ENCODE results near the gene TMPRSS12.
"Not testable (repeated sequence)": the region's sequence is repeated elsewhere in the genome, so short reads cannot be mapped to it uniquely, and the experiment has no call there.

The TMPRSS12 gene

GRCh38 chr12:50859621-50860310 lies 17.0 kb downstream of the TMPRSS12 start:
- DNase-seq (ENCODE audit: low spot score) = no peak

- peak; percentile 72 for DNase-seq (ENCODE audit: low spot score)
Observed at GRCh38 chr12:50862316-50862715, 19.6 kb downstream of the TMPRSS12 start.

GRCh38 chr12:50865266-50865665 lies 22.5 kb downstream of the TMPRSS12 start:
- DNase-seq (ENCODE audit: low spot score) = no peak

- DNase-seq (ENCODE audit: low spot score) = not testable (repeated sequence)
Observed at GRCh38 chr12:50868881-50869280, 26.2 kb downstream of the TMPRSS12 start.

- no peak for DNase-seq (ENCODE audit: low spot score)
Observed at GRCh38 chr12:50882563-50882962, 39.8 kb downstream of the TMPRSS12 start.

GRCh38 chr12:50887191-50887590 lies 44.5 kb downstream of the TMPRSS12 start:
- no peak for DNase-seq (ENCODE audit: low spot score)

GRCh38 chr12:50888666-50889065 lies 45.9 kb downstream of the TMPRSS12 start:
- DNase-seq (ENCODE audit: low spot score) = no peak

- DNase-seq (ENCODE audit: low spot score) = no peak
Observed at GRCh38 chr12:50894241-50894640, 51.5 kb downstream of the TMPRSS12 start.

GRCh38 chr12:50901685-50902113 lies 59.0 kb downstream of the TMPRSS12 start:
- no peak for DNase-seq (ENCODE audit: low spot score)

- not testable (repeated sequence) for DNase-seq (ENCODE audit: low spot score)
Observed at GRCh38 chr12:50908479-50908878, 65.8 kb downstream of the TMPRSS12 start.

- not testable (repeated sequence) for DNase-seq (ENCODE audit: low spot score)
Observed at GRCh38 chr12:50912361-50912760, 69.6 kb downstream of the TMPRSS12 start.

GRCh38 chr12:50913224-50913623 lies 70.5 kb downstream of the TMPRSS12 start:
- DNase-seq (ENCODE audit: low spot score) = no peak

GRCh38 chr12:50914872-50915484 lies 72.3 kb downstream of the TMPRSS12 start:
- DNase-seq (ENCODE audit: low spot score) = no peak

- DNase-seq (ENCODE audit: low spot score) = no peak
Observed at GRCh38 chr12:50916292-50916691, 73.6 kb downstream of the TMPRSS12 start.

- DNase-seq (ENCODE audit: low spot score) = no peak
Observed at GRCh38 chr12:50918584-50919316, 76.0 kb downstream of the TMPRSS12 start.

- peak; percentile 33 for DNase-seq (ENCODE audit: low spot score)
Observed at GRCh38 chr12:50922820-50923219, 80.1 kb downstream of the TMPRSS12 start.

GRCh38 chr12:50923361-50924130 lies 80.8 kb downstream of the TMPRSS12 start:
- no peak for DNase-seq (ENCODE audit: low spot score)

- no peak for DNase-seq (ENCODE audit: low spot score)
Observed at GRCh38 chr12:50924131-50924438, 81.4 kb downstream of the TMPRSS12 start.

GRCh38 chr12:50924439-50925341 lies 82.0 kb downstream of the TMPRSS12 start:
- peak; percentile 78 for DNase-seq (ENCODE audit: low spot score)

GRCh38 chr12:50925342-50925651 lies 82.6 kb downstream of the TMPRSS12 start:
- DNase-seq (ENCODE audit: low spot score) = no peak

GRCh38 chr12:50925920-50926319 lies 83.2 kb downstream of the TMPRSS12 start:
- no peak for DNase-seq (ENCODE audit: low spot score)

GRCh38 chr12:50926415-50926814 lies 83.7 kb downstream of the TMPRSS12 start:
- DNase-seq (ENCODE audit: low spot score) = no peak

All from AG08395 (cell line).